Stimulated activated CD4-positive, alpha-beta T cell treated with anti-CD3 and anti-CD28 coated beads, Interleukin-2, amount 100 ng/mL, for 24 hours (primary cell): ENCODE data around the gene KLHL8.
"Not testable (repeated sequence)": the region's sequence is repeated elsewhere in the genome, so short reads cannot be mapped to it uniquely, and the experiment has no call there.

Experiments
- DNase-seq, 2 donors: peaks; one replicate each; pipeline ENCODE4 v3.0.0-alpha.2; 2020

Gene KLHL8

GRCh38 chr4:87227751-87228151 is 7.3 kb upstream of the KLHL8 start:
- DNase-seq = no peak

GRCh38 chr4:87225936-87226335 is 5.5 kb upstream of the KLHL8 start:
- no peak for DNase-seq

GRCh38 chr4:87224141-87224923 is 3.9 kb upstream of the KLHL8 start:
- DNase-seq = no peak

GRCh38 chr4:87219632-87220093 is 755 bp downstream of the KLHL8 start:
- DNase-seq = peak; percentile 54 to 63

GRCh38 chr4:87217235-87217763 is 3.1 kb downstream of the KLHL8 start:
- not testable (repeated sequence) for DNase-seq

GRCh38 chr4:87216469-87216868 is 3.9 kb downstream of the KLHL8 start:
- no peak for DNase-seq

- no peak for DNase-seq
Measured at GRCh38 chr4:87213421-87214075, 6.9 kb downstream of the KLHL8 start.

- no peak for DNase-seq
Measured at GRCh38 chr4:87211249-87211952, 9.0 kb downstream of the KLHL8 start.

- no peak for DNase-seq
Measured at GRCh38 chr4:87209696-87210095, 10.7 kb downstream of the KLHL8 start.

GRCh38 chr4:87209182-87209581 is 11.2 kb downstream of the KLHL8 start:
- no peak for DNase-seq

GRCh38 chr4:87204559-87204958 is 15.9 kb downstream of the KLHL8 start:
- no peak for DNase-seq

GRCh38 chr4:87196927-87197326 is 23.5 kb downstream of the KLHL8 start:
- DNase-seq = no peak

- DNase-seq = no peak
Measured at GRCh38 chr4:87196146-87196545, 24.3 kb downstream of the KLHL8 start.

GRCh38 chr4:87193958-87194675 is 26.3 kb downstream of the KLHL8 start:
- DNase-seq = no peak

GRCh38 chr4:87192145-87192919 is 28.1 kb downstream of the KLHL8 start:
- DNase-seq = no peak

GRCh38 chr4:87188932-87189331 is 31.5 kb downstream of the KLHL8 start:
- no peak for DNase-seq

GRCh38 chr4:87188048-87188447 is 32.4 kb downstream of the KLHL8 start:
- no peak for DNase-seq

- no peak for DNase-seq
Measured at GRCh38 chr4:87185146-87185870, 35.1 kb downstream of the KLHL8 start.

- no peak for DNase-seq
Measured at GRCh38 chr4:87180767-87181166, 39.7 kb downstream of the KLHL8 start.

- no peak for DNase-seq
Measured at GRCh38 chr4:87179751-87180150, 40.7 kb downstream of the KLHL8 start.

- no peak for DNase-seq
Measured at GRCh38 chr4:87174672-87175071, 45.7 kb downstream of the KLHL8 start.
